NCI-H1105 (cell line): ENCODE data around the gene SLC25A39.
"Not testable (repeated sequence)": the region's sequence is repeated elsewhere in the genome, so short reads cannot be mapped to it uniquely, and the experiment has no call there.

ENCODE experiments used
- DNase-seq: peaks from one replicate; lab custom pipeline; 2025; lab: John Stamatoyannopoulos, UW

SLC25A39 gene

DNA sequence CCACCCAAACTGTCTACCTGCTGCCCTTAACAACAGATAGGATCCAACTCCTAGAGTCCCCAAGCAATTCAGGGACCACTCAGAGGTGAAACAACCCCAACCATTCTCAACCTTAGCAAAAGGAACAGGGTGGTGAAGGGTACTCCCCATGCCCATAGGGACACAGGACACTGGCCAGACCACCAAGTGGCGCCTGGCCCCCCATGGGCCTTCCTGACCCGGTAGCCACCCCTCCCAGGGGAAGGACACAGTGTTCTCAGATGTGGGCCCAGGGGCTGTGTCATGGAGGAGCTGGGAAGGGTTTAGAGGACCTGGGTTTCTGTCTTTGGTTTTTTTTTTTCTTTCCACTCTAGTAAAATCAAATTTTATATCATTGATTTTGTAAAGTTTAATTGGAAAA lies 9.7 kb upstream of the SLC25A39 start:
- no peak for DNase-seq

DNA sequence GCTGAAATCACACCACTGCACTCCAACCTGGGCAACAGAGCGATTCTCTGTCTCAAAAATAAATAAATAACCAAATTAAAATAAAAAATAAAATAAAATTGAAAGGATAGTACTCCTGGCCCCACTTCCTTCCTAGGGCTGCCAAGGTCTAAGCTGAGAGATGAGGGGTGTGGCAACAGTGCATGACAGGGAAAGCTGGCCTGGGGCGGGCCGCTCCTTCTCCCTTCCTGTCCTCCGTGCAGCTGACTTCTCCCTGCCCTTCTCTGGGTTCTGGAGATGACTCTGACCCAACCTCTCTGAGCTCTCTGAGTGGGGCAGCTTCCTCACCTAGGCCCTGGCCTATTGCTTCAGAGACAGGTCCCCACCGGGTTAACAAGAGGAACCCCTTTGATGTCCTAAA lies 8.7 kb upstream of the SLC25A39 start:
- no peak for DNase-seq

DNA sequence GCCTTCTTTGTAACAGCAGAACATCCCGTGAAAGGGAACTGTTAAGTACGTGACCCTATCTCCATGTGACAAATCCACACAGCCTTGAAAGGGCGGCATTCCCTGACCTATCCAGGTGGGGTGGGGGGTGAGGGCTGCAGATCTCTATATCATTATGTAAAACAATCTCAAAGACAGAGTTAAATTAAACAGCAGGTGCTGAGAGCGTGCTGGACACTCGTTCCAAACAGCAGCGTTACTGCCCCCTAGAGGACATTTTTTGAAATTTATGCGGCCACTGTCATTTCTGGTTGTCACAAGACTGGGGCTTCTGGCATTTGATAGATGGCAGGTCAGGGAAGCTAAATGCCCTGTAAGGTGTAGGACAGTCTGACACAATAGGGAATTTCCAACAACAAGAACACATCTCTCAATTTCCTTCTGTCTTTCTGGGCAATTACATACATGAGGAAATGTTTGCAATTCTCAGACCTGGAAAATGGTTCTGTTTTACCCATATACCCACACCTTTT lies 6.7 kb upstream of the SLC25A39 start:
- peak; percentile 44 for DNase-seq

DNA sequence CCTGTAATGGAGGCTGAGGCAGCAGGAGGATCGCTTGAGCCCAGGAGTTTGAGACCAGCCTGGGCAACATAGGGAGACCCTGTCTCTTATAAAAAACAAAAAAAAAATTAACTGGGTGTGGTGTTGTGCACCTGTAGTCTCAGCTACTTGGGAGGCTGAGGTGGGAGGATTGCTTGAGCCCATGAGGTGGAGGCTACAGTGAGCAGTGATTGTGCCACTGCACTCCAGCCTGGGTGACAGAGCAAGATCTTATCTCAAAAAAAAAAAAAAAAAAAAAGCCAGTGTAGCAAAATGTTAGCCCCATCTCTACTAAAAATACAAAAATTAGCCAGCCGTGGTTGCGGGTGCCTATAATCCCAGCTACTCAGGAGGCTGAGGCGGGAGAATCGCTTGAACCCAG lies 5.6 kb upstream of the SLC25A39 start:
- not testable (repeated sequence) for DNase-seq

DNA sequence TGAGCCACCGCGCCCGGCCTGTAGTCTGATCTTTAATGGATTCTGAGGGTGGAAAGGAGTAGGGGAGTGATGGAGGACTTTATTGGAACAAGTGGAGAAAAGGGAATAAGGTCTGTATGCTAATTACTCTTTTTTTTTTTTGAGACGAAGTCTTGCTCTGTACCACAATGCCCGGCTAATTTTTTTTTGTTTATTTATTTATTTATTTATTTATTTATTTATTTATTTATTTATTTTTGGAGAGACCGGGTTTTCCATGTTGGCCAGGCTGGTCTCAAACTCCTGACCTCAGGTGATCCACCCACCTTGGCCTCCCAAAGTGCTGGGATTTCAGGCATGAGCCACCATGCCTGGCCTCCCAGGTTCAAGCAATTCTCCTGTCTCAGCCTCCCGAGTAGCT lies 4.9 kb upstream of the SLC25A39 start:
- DNase-seq = not testable (repeated sequence)

DNA sequence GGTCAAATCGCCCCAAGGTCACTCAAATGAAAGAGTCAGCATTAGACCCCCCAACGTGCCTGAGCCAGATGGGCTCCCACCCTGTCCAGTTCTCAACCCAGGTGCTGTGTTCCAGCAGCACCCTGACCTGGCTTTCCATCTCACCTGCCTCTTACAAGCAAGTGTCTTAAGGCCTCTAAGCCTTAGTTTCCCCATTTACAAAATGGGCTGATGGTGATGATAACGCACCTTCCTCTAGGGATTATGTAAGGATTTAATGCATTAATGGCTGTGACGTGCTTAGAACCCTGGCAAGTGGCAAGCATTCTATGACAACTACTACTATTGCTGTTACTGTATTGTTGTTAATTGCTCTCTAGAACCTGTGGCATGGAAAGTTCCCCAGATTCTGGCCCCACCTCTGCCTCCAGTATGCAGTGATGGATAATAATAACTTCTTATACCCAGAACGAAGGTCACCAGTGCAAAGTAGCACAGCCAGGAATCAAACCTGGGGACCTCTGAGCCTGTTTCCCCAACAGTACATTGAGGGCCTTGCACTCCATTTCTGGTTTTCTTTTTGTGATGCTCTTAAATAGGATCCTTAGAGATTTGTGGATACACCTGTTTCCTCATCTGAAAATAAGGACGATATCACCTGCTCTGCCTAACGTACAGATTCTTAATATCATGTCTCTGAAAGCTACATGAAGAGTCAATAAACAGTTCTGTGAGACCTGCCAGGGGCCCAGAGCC lies 3.3 kb upstream of the SLC25A39 start:
- DNase-seq = no peak

DNA sequence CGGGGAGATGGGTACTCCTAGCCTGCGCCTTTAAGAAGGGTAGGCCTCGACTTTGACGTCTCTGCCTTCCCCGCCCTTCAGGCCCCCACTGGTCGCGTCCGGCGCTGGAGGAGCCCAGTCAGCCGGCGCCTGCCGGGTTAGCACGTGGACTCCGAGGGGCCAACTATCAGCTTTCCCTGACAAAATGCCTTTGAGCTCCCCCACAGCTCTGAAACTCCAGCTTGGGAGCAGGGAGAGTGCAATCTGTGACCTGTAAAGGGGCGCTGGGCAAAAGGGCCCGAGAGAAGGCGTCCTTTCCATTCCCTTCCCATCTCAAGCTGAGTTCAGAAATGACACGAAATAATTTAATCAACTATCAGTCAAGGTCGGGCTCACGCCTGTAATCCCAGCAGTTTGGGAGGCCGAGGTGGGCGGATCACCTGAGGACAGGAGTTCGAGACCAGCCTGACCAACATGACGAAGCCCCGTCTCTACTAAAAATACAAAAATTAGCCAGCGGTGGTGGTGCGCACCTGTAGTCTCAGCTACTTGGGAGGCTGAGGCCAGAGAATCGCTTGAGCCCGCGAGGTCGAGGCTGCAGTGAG lies 2.3 kb upstream of the SLC25A39 start:
- DNase-seq = peak; percentile 87

DNA sequence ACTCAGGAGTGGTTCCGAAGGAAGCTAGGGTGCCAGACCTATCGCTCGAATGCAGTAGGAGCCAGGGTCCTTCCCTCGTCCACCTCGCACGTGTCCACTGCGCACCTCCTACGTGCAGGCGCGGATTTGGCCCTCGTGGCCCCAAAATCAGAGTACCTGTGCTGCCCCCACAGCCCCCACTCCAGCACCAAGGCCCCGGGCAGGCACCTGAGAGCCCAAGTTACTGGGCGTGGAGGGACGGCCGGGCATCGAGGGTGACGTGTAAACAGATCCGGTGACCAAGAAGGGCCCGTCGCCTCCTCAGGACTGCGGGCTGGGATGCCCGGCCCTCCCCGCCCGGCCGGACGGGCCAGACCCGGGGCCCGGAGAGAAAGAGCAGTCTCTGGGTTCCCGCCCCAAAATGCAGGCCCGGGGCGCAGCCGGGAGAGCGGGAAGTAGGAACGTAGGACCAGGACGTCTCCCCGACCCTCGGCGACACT lies 492 bp downstream of the SLC25A39 start:
- DNase-seq = no peak

DNA sequence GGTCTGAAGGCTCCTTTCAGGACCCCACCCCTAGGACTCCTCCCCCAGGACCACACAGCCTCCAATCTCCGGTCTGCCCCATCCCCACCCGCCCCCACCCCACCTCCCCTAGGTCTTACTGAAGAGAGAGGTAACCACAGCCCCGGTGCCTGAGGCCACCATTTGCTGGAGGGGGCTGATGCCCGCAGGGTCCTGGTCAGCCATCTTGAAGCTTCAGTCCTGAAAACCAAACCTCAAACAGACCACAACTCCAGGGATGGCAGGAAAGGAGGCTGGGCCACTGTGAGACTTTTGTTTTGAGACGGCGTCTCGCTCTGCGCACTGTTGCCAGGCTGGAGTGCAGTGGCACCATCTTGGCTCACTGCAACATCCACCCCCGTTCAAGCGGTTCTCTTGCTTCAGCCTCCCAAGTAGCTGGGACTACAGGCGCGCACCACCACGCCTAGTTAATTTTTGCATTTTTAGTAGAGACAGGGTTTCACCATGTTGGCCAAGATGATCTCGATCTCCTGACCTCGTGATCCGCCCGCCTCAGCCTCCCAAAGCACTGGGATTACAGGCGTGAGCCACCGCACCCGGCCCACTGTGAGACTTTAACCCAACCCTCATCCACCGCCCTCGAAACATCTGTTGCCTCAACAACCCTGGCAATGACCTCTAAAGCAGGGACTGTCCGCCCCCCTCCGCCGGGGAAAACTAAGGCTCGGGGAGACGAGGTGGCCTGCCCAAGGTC lies 1.1 kb downstream of the SLC25A39 start:
- DNase-seq = no peak

DNA sequence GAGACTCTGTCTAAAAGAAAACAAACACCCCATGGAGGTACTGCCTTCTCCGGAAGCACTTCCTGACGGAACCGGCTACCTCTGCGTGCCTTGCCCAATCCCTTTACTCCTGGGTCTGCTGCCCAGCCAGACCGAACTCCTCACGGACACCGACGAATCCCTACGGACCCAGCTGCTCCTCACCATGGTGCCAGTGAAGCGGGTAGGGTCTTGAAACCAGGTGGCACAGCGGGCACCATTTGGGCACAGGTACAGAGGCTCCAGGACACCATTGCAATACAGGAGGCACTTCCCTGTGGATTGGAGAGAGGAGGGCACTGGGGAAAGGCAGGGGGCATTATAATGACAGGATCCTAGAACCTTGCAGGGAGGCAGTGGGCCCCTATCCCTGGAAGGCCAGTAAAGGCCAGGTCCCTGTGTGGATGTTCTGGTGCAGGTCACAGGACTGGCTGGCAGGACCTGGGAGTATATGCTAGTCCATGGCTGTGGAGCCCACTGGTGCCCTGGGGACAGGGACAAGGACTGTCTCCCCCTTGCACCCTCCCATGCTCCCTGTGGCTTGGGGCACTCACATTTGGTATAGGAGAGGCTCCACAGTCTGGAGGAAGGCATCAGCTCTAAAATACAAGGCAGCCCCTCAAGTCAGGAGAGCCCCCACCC lies 2.3 kb downstream of the SLC25A39 start:
- DNase-seq = no peak

DNA sequence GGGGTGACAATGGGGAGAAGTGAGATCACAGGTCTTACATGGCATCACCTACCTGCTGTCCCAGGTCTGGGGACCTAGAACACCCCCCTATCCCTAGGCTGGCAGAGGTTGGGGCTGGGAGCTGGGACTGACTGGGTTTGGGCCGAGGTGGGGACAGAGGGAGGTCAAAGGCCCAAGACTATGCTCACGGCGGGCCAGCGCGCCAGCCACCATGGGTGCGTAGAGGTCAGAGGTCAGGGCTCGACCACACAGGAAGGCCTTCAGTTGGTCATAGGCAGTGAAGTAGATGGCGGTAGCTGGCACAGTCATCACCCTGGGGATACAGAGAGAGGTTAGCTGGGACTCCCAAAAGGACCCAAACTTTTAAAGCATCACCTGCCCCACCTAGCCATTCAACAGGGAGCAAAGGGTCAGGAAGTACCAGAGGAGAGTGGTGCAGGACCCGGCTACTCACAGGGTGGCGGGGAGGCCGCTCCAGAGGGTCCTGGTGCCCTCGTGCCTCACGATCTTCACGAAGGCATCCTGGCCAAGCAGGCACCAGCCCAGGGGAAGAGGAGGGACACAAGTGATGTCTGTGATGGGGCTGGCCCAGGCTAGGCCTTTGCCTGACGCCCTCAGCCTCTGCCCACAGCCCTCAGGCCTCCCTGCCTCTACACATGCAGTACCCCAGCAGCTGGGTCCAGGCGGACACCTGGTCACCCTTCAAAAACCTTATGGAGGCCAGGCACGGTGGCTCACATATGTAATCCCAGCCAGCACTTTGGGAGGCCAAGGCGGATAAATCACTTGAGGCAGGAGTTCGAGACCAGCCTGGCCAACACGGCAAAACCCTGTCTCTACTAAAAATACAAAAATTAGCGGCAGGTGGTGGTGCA lies 3.1 kb downstream of the SLC25A39 start:
- DNase-seq = no peak

DNA sequence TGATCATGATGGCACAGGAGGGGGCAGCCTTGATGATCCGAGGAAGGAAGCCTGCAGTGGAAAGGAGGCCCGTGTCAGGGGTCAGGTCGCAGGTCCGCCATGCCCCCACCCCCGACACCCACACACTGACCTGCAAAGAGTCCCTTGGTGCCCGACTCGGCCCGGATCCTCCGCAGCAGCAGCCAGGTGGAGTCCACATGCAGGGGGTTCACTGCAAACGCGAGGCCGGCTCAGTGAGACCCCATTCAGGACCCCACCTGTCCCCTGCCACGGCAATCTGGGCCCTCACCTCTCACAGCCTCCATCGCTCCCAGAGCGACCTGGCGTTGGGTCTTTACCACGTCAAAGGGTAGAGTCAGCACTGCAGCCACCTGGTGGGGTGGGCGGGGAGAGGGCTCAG lies 4.6 kb downstream of the SLC25A39 start:
- no peak for DNase-seq

DNA sequence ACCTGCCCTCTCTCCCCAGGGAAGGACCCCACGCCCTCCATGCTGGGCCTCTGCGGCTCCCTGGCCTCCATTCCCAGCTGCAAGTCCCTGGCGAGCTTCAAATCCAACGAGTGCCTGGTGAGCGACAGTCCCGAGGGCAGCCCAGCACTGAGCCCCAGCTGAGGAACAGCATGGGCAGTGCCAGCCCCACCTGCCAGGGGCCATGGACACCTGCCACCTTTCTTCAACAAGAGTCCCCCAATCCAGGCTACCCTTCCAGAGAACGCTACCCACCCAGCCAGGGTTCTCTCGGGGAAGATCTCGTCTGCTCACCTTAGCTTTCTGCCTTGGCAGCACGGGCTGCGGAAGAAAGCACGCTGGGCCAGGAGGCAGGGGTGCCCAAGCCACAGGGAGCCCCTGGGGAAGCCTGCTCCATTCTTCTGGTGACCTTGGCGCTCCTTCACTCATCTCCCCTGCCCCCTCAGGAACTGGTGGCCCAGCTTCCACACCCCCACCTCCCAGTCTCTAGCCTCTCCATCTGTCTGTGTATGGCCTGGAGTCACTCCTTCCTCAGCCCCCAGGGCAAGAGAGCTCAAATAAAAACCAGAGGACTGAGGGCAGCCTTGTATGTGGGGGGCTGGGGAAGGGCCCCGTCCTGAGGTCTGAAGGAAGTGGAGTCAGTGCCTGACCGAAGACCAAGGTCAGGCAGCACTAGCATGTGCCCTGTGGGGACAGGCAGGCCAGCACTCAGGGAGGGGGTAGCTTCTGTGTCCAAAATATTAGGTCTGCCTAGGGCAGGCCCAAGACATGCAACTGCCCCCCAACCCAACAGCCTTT lies 6.3 kb downstream of the SLC25A39 start:
- no peak for DNase-seq

DNA sequence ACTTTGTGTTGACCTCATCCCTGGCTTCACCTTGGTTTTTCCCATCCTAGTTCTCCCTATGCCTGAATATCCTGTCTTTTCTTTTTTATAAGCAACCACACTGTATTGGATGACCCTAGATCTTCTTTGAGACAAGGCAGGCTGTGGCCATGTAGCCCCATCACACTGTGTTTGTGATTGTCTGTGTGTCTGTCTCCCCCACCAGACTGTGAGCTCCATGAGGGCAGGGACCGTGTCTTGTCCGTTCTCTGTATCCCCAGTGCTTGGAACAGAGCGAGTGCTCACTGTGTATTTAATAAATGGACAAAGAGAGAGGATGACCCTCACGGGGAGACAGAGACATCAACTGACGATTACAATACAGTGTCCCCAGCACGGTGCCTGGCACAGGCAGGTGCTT lies 7.1 kb downstream of the SLC25A39 start:
- no peak for DNase-seq

DNA sequence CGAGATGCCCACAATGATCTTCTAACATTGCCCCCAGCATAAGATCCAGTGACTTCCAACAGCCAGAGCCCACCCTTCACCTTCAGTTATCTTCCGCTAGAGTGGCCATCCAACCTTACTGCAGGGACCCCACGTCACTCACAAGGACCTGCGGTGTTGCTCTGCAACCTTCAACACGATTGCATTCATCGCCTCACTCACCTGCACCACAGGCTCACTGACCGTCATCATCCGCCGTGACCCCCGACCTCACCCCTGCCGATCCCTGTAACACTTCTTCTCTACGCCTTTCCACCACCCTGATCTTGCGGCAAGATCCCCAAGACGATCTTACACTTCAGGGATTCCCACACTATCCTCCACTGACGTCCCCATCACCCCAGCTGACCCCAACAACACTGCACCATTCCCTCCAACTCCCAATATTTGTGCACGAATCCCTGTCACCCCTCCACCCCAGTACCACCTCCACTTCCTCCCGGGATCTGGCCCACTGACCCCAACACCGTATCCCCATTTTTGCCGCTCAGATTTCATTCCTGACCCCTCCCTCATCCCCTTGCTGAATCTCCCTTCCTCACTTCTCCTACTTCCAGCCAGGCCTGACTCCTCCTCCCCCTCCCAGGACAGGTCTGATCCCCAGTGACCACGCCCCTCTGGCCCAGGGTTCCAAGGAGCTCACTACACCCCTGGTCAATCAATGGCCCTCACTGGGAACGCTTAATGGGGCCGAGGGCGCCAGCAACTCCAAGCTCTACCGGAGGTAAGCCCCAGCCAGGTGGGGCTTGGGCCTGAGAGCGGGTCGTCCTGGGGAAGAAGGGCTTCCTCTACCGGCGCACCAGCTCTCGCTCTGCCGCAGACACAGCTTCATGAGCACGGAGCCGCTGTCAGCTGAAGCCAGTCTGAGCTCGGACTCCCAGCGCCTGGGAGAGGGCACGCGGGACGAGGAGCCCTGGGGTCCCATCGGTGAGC lies 8.6 kb downstream of the SLC25A39 start:
- DNase-seq = no peak

DNA sequence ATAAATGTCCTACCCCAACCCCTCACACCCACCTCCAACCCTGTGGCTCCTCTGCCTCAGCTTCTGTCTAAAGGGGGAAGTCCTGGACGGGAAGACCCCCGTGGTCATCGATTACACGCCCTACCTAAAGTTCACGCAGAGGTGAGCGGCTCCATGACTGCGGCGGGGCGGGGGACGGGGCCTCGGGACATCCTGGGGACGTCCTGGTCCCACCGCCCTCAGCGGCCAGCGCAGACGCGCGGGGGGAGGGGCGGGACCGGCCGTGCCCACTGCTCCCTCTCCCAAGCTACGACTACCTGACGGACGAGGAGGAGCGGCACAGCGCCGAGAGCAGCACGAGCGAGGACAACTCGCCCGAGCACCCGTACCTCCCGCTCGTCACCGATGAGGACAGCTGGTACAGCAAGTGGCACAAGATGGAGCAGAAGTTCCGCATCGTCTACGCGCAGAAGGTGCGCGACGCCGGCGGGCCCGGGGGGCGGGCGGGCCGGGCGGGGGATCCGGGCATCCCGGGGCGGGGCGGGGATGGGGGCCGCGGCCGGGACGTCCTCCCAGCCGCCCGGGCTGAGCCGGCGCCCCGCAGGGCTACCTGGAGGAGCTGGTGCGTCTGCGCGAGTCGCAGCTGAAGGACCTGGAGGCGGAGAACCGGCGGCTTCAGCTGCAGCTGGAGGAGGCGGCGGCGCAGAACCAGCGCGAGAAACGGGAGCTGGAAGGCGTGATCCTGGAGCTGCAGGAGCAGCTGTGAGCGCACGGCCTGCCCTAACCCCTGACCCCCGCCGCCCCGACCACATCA lies 9.6 kb downstream of the SLC25A39 start:
- peak; percentile 34 for DNase-seq

DNA sequence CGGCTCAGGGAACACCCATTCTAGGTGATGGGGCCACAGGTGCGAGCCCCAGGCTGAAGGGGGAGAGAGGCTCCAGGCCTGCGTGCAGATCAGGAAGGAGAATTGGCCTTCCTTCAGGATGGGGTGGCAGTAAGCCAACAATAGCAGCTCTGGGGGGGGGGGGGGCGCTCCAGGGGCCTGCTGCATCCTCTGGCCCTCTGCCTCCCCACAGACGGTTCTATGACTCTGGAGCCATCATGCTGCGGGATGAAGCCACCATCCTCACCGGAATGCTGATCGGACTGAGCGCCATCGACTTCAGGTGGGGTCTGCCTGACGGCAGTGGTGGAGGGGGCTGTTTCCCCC lies 10.1 kb downstream of the SLC25A39 start:
- no peak for DNase-seq

DNA sequence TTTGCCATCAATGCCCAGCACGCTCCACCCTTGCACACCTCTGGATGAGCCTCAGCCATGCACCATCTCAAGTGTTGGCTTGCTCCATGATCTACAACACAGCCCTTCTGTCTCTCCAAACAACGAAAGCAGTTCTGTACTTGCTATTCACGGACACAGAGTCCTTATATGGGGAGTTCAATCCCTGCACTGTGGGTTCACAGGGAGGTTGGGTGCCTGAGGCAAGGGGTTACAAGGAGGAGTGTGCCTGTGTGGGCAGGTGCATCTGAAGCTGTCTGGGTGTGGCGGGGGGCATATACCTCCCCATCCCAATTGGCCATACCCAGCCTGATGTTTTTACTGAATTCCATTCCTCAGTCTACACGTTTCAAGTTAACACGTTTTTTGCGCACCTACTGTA lies 10.6 kb downstream of the SLC25A39 start:
- DNase-seq = no peak
